Measurements from ENCODE around the gene TNRC18.
"Not testable (repeated sequence)": the region's sequence is repeated elsewhere in the genome, so short reads cannot be mapped to it uniquely, and the experiment has no call there.

The TNRC18 gene

DNA sequence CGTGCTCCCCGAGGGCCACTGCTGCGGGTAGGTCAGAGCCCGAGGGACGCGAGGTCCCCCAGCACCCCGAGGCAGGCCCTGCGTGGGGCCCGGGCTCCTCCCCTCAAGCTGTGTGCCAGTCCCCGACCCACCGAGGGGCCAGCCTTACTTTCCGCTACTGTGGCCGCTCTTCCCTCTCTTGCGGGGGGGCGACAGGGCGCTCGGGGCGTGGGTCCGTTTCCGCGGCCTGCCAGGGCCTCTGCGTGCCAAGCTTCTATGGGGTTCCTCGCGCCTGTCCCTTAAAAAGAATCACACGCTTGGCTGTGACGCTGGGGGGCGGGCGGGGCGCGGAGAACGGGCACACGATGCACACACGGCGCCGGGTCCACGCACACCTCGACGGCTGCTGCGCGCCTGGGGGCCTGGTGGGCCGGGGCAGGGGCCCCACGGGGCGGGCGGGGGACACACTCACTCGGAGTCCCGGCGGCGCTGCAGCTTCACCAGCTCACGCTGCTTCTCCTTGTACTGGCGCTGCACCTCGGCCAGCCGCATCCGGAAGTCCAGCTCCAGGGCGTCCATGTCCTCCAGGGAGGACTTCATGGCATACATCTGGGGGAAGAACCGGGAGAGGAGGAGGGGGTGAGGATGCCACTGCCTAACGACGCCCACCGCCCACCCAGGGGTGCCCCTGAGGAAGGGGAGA lies 62.0 kb downstream of the TNRC18 start:
- TF ChIP-seq, protein P1, sequence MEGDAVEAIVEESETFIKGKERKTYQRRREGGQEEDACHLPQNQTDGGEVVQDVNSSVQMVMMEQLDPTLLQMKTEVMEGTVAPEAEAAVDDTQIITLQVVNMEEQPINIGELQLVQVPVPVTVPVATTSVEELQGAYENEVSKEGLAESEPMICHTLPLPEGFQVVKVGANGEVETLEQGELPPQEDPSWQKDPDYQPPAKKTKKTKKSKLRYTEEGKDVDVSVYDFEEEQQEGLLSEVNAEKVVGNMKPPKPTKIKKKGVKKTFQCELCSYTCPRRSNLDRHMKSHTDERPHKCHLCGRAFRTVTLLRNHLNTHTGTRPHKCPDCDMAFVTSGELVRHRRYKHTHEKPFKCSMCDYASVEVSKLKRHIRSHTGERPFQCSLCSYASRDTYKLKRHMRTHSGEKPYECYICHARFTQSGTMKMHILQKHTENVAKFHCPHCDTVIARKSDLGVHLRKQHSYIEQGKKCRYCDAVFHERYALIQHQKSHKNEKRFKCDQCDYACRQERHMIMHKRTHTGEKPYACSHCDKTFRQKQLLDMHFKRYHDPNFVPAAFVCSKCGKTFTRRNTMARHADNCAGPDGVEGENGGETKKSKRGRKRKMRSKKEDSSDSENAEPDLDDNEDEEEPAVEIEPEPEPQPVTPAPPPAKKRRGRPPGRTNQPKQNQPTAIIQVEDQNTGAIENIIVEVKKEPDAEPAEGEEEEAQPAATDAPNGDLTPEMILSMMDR (IDR thresholded peaks at IDR 0.05; ENCODE audit: low read depth, low read length) = no peak
- no peak for DNase-seq (ENCODE audit: extremely low read depth, low read depth)

DNA sequence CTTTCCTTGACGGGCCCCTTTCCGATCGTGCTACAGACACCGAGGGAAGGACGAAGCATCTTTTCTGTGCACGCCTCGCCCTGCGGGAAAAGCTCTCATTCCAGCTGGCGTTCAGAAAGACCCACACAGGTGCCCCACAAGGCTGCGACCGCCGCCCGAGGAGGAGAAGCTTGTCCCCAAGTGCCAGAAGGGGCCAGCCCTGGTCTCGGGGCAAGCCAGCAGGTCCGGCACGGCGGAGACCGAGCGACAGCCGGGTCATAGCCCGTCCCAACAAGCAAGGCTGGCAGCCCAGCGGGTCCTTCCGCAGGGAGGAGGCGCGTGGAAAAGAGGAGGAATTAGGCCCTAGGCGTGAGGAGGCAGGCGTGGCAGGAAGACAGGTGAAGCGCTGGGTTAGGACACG lies 62.7 kb downstream of the TNRC18 start:
- TF ChIP-seq, protein P1 (IDR thresholded peaks at IDR 0.05; ENCODE audit: low read depth, low read length) = no peak
- DNase-seq (ENCODE audit: extremely low read depth, low read depth) = no peak

DNA sequence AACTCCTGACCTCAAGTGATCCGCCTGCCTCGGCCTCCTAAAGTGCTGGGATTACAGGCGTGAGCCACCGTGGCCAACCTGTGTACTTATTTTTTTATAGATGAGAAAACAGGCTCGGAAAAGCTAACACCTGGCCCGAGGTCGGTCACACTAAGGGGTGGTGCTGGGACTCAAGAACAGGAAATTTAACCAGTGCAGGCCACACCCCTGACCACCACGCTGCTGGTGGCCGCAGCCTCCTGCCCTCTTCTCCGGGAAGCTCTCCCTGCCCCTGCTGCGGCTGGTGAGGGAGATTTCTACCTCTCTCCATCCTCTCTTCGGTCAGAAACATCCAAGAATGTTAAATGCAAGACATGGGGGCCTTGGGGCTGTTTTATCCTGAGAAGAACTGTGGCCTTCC lies 63.2 kb downstream of the TNRC18 start:
- TF ChIP-seq, protein P1 (IDR thresholded peaks at IDR 0.05; ENCODE audit: low read depth, low read length) = no peak
- DNase-seq (ENCODE audit: extremely low read depth, low read depth) = no peak

DNA sequence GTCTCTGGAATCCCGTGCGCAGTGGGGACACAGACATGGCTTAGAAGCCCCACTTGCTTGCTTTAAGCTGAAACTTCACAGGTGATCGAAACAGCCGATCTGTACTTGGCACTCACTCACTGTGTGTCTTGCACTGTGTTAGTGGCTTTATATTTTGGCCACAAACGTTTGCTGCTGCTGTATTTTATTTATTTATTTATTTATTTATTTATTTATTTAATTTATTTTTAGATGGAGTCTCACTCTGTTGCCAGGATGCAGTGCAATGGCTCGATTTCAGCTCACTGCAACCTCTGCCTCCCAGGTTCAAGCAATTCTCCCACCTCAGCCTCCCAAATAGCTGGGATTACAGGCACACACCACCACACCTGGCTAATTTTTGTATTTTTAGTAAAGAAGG lies 63.6 kb downstream of the TNRC18 start:
- DNase-seq (ENCODE audit: extremely low read depth, low read depth) = not testable (repeated sequence)

DNA sequence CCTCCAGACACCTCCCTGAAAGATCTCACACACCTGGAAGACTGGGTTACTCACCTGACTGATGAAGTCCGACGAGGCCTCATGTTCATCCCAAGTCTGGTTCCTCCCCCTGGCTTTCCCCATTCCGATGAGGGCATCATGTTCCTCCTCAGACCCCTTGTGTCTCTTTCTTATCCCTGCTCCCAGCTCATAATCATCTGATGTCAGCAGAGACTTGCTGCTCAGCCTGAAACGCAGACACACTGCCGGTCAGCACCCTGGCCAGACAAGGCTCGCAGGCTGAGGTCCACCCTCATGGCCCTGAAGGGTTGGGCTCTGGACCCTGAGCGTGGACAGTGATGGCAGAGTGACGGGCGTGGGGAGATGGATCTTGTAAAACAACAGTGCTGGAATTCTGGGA lies 64.3 kb downstream of the TNRC18 start:
- TF ChIP-seq, protein P1 (IDR thresholded peaks at IDR 0.05; ENCODE audit: low read depth, low read length) = no peak
- DNase-seq (ENCODE audit: extremely low read depth, low read depth) = no peak

DNA sequence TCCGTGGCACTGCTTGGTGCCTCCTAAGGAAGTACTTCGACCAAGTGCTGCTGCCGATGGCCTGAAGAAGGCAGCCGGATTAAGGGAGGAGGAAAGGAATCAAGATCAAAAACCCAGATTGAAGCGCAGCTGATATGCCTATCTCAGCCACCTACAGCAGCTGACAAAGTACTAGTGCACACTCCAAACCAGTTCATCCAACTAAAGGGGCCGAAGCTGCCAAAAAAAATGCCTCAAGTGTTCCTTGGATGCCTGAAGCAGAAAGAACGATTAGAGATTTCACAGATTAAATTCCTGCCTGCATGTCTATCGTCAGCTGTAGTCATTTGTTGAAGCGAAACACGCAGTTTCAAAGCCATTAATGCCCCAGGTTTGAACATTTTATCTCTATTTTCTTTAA lies 65.7 kb downstream of the TNRC18 start:
- DNase-seq (ENCODE audit: extremely low read depth, low read depth) = no peak
- TF ChIP-seq, protein P1 (IDR thresholded peaks at IDR 0.05; ENCODE audit: low read depth, low read length) = no peak

DNA sequence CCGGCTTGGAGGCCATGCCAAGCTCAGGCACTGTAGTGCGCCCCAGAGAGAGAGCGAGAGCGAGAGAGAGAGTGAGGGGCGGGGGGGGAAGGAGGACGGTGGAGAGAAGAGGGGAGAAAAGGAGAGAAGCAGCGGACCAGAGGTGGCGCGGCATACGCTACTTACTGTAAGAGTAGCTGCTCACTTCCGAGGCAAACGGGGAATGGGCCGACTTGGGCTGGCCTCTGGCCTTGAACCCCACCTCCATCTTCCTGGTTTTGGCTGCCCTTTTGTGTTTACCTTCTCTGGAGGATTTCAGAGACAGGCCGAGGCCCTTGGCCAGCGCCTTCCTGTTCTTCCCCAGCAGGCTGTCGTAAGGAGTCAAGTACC lies 66.9 kb downstream of the TNRC18 start:
- DNase-seq (ENCODE audit: extremely low read depth, low read depth) = no peak
- TF ChIP-seq, protein P1 (IDR thresholded peaks at IDR 0.05; ENCODE audit: low read depth, low read length) = no peak

Data from AG09319 (cell line).